DMS53 treated with DMSO at 0.1 percent for 48 hours (cell line): ENCODE results near the gene KRTAP5-5.

Source experiments
- DNase-seq: peaks from one replicate; lab custom pipeline; 2025; ENCODE audit not compliant: unreplicated experiment; lab: John Stamatoyannopoulos, UW

The KRTAP5-5 gene

GRCh38 chr11:1674173-1675131 lies 44.9 kb downstream of the KRTAP5-5 start:
- no peak for DNase-seq

GRCh38 chr11:1675536-1676228 lies 46.1 kb downstream of the KRTAP5-5 start:
- no peak for DNase-seq

GRCh38 chr11:1676229-1676740 lies 46.7 kb downstream of the KRTAP5-5 start:
- DNase-seq: no peak

- no peak for DNase-seq
Observed at GRCh38 chr11:1679881-1680280, 50.3 kb downstream of the KRTAP5-5 start.
